HG03378 (cell line): ENCODE results near the gene ANKRD53.

Experiments used
- ATAC-seq: cut with Tn5 transposase; IDR thresholded peaks from one replicate; pipeline ENCODE4 v1.9.1; 2021; ENCODE audit warnings: mild to moderate bottlenecking, moderate library complexity; ENCODE audit not compliant: unreplicated experiment

ANKRD53 gene

GRCh38 chr2:70964133-70964532, 14.3 kb upstream of the ANKRD53 start:
- no peak for ATAC-seq

- ATAC-seq: peak; percentile 68
These were observed 13.6 kb upstream of the ANKRD53 start for GRCh38 chr2:70964596-70965386.

- no peak for ATAC-seq
These were observed 12.9 kb upstream of the ANKRD53 start for GRCh38 chr2:70965506-70965905.

- no peak for ATAC-seq
These were observed 11.7 kb upstream of the ANKRD53 start for GRCh38 chr2:70966681-70967080.

GRCh38 chr2:70967189-70967588, 11.2 kb upstream of the ANKRD53 start:
- no peak for ATAC-seq

- ATAC-seq: no peak
These were observed 3.8 kb upstream of the ANKRD53 start for GRCh38 chr2:70974592-70974991.

GRCh38 chr2:70975237-70975636, 3.2 kb upstream of the ANKRD53 start:
- no peak for ATAC-seq

- ATAC-seq: no peak
These were observed 725 bp upstream of the ANKRD53 start for GRCh38 chr2:70977605-70978205.

GRCh38 chr2:70979180-70979488, 704 bp downstream of the ANKRD53 start:
- no peak for ATAC-seq

- no peak for ATAC-seq
These were observed 1.2 kb downstream of the ANKRD53 start for GRCh38 chr2:70979626-70980025.

- ATAC-seq: no peak
These were observed 3.0 kb downstream of the ANKRD53 start for GRCh38 chr2:70981421-70981820.

- no peak for ATAC-seq
These were observed 3.7 kb downstream of the ANKRD53 start for GRCh38 chr2:70981866-70982810.

- ATAC-seq: no peak
These were observed 4.5 kb downstream of the ANKRD53 start for GRCh38 chr2:70982971-70983370.

GRCh38 chr2:70983506-70984227, 5.2 kb downstream of the ANKRD53 start:
- no peak for ATAC-seq

GRCh38 chr2:70984228-70984575, 5.8 kb downstream of the ANKRD53 start:
- ATAC-seq: no peak

GRCh38 chr2:70984576-70985282, 6.3 kb downstream of the ANKRD53 start:
- ATAC-seq: peak; percentile 75

- no peak for ATAC-seq
These were observed 6.9 kb downstream of the ANKRD53 start for GRCh38 chr2:70985283-70985688.

GRCh38 chr2:70985956-70986355, 7.5 kb downstream of the ANKRD53 start:
- no peak for ATAC-seq

- ATAC-seq: no peak
These were observed 8.2 kb downstream of the ANKRD53 start for GRCh38 chr2:70986499-70987189.

GRCh38 chr2:70987386-70987785, 9.0 kb downstream of the ANKRD53 start:
- ATAC-seq: no peak
